ENCODE results near the gene PKHD1.

PKHD1 gene

DNA sequence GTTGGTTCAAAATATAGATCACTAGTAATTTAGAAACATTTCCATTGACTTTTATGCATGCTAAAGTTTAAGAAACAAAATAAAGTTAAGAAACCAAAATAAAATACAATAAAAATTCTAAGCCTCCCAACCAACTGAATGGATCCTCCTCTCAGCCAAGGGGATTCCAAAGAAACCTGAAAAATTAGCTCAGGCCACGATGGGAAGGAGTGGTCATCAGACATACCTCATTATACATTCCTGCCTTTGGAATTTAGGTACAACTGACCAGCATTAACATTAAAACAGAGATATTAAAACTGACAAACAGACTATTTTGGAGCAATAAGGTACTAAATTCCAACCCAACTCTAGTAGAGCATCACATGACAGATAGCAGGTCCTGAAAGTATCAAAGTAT, 275.2 kb downstream of the PKHD1 start:
- Histone ChIP-seq H3K36me3 (ENCODE audit: insufficient read depth, low read length) (no peaks in the 10 kb centered on the region), H2AFZ (ENCODE audit: low read length, unreplicated experiment) (no peak overlapping the region), H3K27ac (ENCODE audit: low read depth, low read length) (no peak overlapping the region), H3K79me2 (ENCODE audit: control insufficient read depth, insufficient read depth, low read length, unreplicated experiment) (no peaks in the 10 kb centered on the region), H3K4me1 (ENCODE audit: control insufficient read depth, insufficient read depth, low read length, unreplicated experiment) (no peaks in the 10 kb centered on the region), H3K4me3 (ENCODE audit: low read depth, low read length) (no peak overlapping the region), H3K27me3 (ENCODE audit: insufficient read depth, low read length) (no peaks in the 10 kb centered on the region)

DNA sequence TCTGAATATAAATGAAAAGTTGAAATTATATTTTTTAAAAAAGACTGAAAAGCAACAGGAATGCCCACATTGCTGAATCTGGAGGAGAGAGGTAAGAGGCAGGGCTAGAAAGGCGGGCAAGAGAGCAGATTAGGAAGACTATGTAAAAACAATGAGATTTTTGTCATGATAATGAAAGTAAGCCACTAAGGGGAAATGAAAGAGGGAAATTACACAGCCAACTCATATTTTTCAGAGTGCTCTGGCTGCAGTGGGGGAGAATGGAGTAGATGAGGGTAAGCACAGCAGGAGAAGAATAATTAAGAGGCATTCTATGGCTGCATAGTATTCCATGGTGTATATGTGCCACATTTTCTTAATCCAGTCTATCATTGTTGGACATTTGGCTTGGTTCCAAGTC, 281.9 kb downstream of the PKHD1 start:
- H3K4me1 ChIP-seq (ENCODE audit: control insufficient read depth, insufficient read depth, low read length, unreplicated experiment): no peaks in the 10 kb centered on the region
- H3K4me3 ChIP-seq (ENCODE audit: low read depth, low read length): no peak overlapping the region
- H3K36me3 ChIP-seq (ENCODE audit: insufficient read depth, low read length): no peaks in the 10 kb centered on the region
- H3K27me3 ChIP-seq (ENCODE audit: insufficient read depth, low read length): no peaks in the 10 kb centered on the region
- H3K27ac ChIP-seq (ENCODE audit: low read depth, low read length): no peak overlapping the region
- H3K79me2 ChIP-seq (ENCODE audit: control insufficient read depth, insufficient read depth, low read length, unreplicated experiment): no peaks in the 10 kb centered on the region
- no peak overlapping the region for H2AFZ ChIP-seq (ENCODE audit: low read length, unreplicated experiment)

DNA sequence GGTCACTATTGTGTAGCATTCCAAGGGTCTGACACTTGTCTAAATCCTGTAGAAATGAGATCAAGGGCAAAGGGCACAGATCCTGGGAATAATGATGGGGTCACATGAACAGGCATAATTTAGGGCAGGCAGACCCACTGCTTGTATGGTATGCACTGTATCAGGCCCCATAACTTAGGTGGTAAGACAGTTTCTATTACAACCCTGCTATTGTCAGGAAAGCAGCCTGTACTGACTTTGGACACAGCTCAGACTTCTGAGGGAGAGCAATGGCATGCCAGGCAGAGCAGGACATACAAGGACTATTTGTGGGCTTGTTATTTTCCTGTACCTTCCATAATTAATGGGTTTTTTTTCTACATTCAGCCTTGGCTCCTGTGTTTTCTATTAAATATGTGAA, 286.8 kb downstream of the PKHD1 start:
- H3K79me2 ChIP-seq (ENCODE audit: control insufficient read depth, insufficient read depth, low read length, unreplicated experiment): no peaks in the 10 kb centered on the region
- no peaks in the 10 kb centered on the region for H3K27me3 ChIP-seq (ENCODE audit: insufficient read depth, low read length)
- H3K4me1 ChIP-seq (ENCODE audit: control insufficient read depth, insufficient read depth, low read length, unreplicated experiment): no peaks in the 10 kb centered on the region
- no peak overlapping the region for H2AFZ ChIP-seq (ENCODE audit: low read length, unreplicated experiment)
- H3K4me3 ChIP-seq (ENCODE audit: low read depth, low read length): no peak overlapping the region
- no peaks in the 10 kb centered on the region for H3K36me3 ChIP-seq (ENCODE audit: insufficient read depth, low read length)
- no peak overlapping the region for H3K27ac ChIP-seq (ENCODE audit: low read depth, low read length)

DNA sequence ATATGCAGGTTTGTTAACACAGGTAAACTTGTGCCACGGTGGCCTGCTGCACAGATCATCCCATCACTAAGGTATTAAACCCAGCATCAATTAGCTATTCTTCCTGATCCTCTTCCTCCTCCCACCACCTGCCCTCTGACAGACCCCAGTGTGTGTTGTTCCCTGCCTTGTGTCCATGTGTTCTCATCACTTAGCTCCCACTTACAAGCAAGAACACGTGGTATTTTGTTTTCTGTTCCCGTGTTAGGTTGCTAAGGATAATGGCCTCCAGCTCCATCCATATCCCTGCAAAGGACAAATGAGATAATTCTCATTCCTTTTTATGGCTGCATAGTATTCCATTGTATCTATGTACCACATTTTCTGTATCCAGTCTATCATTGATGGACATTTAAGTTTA, 294.0 kb downstream of the PKHD1 start:
- H3K4me3 ChIP-seq (ENCODE audit: low read depth, low read length): no peak overlapping the region
- no peak overlapping the region for H3K27ac ChIP-seq (ENCODE audit: low read depth, low read length)
- H3K27me3 ChIP-seq (ENCODE audit: insufficient read depth, low read length): no peaks in the 10 kb centered on the region
- H2AFZ ChIP-seq (ENCODE audit: low read length, unreplicated experiment): no peak overlapping the region
- no peaks in the 10 kb centered on the region for H3K79me2 ChIP-seq (ENCODE audit: control insufficient read depth, insufficient read depth, low read length, unreplicated experiment)
- H3K4me1 ChIP-seq (ENCODE audit: control insufficient read depth, insufficient read depth, low read length, unreplicated experiment): no peaks in the 10 kb centered on the region
- no peaks in the 10 kb centered on the region for H3K36me3 ChIP-seq (ENCODE audit: insufficient read depth, low read length)

DNA sequence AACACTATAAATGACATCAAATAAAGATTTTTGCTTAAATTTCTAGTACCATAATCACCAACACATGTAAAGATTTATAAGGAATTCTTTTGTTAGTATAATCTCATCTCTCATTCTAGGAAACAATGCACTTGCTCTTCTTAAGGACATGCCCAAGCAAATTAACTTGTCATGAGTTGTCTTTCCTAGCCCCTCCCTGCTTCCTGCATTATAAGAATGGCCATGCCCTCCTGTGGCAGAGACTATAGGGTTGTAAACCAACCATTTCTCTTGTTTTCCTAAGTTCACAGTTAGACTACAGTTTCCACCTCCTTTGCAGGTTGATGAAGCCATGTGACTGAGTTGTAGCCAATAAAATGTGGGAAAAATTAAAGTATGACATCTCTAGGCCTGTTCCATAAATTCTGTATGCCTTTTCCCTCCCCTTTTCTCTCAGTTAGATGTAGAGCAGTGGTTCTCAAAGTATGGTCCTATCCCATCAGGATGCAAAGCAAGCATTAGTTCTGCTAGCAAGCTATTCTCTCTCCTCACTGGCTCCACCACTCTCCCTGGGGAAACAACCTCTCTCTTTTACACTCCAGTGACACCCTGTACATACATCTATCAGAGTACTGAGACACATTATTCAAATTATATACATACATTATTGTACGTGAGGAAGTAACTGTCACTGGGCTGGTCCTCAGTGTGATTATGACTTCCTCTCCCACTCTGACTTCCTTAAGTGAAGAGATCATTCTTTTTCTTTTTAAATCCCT, 295.0 kb downstream of the PKHD1 start:
- H3K79me2 ChIP-seq (ENCODE audit: control insufficient read depth, insufficient read depth, low read length, unreplicated experiment): no peaks in the 10 kb centered on the region
- H3K4me3 ChIP-seq (ENCODE audit: low read depth, low read length): no peak overlapping the region
- no peaks in the 10 kb centered on the region for H3K36me3 ChIP-seq (ENCODE audit: insufficient read depth, low read length)
- no peaks in the 10 kb centered on the region for H3K4me1 ChIP-seq (ENCODE audit: control insufficient read depth, insufficient read depth, low read length, unreplicated experiment)
- no peaks in the 10 kb centered on the region for H3K27me3 ChIP-seq (ENCODE audit: insufficient read depth, low read length)
- no peak overlapping the region for H2AFZ ChIP-seq (ENCODE audit: low read length, unreplicated experiment)
- H3K27ac ChIP-seq (ENCODE audit: low read depth, low read length): no peak overlapping the region

DNA sequence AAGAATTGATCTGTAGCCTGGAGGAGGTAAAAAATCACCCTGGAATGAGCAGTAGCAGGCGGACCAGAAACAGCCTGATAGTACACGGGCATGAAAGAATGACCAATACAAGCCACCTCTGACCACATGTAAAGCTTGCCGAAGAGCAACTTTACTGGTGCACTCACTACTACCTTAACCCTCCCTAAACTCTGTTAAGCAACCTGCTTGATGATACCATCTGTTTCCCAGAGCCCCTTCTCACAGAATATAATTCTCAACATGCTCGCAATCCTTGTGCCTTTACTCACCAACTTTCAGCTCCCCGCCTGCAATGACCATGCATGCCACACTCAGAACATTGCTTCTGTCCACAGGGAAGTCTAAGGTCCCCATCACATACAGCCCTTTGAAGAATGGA, 296.5 kb downstream of the PKHD1 start:
- H3K4me1 ChIP-seq (ENCODE audit: control insufficient read depth, insufficient read depth, low read length, unreplicated experiment): no peaks in the 10 kb centered on the region
- no peak overlapping the region for H2AFZ ChIP-seq (ENCODE audit: low read length, unreplicated experiment)
- no peaks in the 10 kb centered on the region for H3K79me2 ChIP-seq (ENCODE audit: control insufficient read depth, insufficient read depth, low read length, unreplicated experiment)
- no peak overlapping the region for H3K27ac ChIP-seq (ENCODE audit: low read depth, low read length)
- no peaks in the 10 kb centered on the region for H3K36me3 ChIP-seq (ENCODE audit: insufficient read depth, low read length)
- H3K27me3 ChIP-seq (ENCODE audit: insufficient read depth, low read length): no peaks in the 10 kb centered on the region
- no peak overlapping the region for H3K4me3 ChIP-seq (ENCODE audit: low read depth, low read length)

DNA sequence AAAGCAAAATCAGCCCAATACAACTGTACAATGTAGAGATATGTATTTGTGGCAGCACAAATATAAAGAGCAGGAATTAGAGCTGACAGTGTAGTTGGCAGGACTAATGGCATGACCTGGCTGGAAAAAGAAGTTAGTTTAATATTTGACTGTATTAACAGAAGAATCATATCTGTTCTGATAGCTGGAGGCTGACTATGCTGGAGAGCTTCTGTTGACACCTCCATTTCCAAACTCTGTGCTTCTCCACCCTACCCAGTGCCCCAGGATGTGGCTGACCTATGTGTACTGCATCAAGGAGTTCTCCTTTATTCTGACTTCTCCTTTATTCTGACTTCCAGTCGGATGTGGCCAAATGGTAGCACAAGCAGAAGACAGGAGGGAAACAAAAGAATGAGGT, 299.3 kb downstream of the PKHD1 start:
- Histone ChIP-seq H3K36me3 (ENCODE audit: insufficient read depth, low read length) (no peaks in the 10 kb centered on the region), H3K27me3 (ENCODE audit: insufficient read depth, low read length) (no peaks in the 10 kb centered on the region), H3K4me1 (ENCODE audit: control insufficient read depth, insufficient read depth, low read length, unreplicated experiment) (no peaks in the 10 kb centered on the region), H3K4me3 (ENCODE audit: low read depth, low read length) (no peak overlapping the region), H3K79me2 (ENCODE audit: control insufficient read depth, insufficient read depth, low read length, unreplicated experiment) (no peaks in the 10 kb centered on the region), H2AFZ (ENCODE audit: low read length, unreplicated experiment) (no peak overlapping the region), H3K27ac (ENCODE audit: low read depth, low read length) (no peak overlapping the region)

DNA sequence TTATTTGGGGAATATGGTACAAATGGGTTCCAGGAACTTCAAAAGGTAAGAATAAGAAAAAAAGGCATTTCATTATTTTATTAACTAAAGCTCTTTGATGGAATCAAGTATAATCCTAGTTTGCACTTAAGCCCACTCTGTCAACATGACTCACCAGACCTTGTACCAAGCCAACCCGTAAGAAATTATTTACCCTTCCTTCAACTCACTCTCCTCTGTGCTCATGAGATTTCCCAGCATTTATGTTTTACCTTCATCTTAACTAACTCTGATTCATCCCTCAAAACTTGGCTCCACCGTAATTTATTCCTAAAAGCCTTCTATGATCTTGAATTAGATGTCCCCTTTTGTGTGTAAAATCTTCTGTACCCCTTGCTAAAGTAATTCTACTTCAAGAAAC, 308.7 kb downstream of the PKHD1 start:
- H3K4me1 ChIP-seq (ENCODE audit: control insufficient read depth, insufficient read depth, low read length, unreplicated experiment): no peaks in the 10 kb centered on the region
- H3K27me3 ChIP-seq (ENCODE audit: insufficient read depth, low read length): no peaks in the 10 kb centered on the region

DNA sequence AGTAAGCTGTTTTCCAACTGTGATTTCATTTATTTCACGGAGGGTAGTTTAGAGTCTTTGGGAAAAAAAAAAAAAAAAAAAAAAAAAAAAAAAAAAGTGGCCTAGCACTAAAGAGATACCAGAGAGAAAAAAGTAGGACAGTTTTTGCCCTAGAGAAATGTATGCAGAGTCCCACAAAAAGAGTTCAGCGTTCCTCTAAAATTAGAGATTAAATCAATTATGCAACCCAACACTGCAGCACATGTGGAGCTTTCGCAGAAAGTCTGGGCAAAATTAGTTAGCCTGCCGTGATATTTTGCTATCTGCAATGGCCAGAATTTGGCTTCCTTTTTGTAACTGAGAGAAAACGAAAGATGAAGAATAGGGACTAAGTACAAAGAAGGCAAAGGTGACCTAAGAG, 309.8 kb downstream of the PKHD1 start:
- no peak overlapping the region for H3K4me3 ChIP-seq (ENCODE audit: low read depth, low read length)
- no peaks in the 10 kb centered on the region for H3K36me3 ChIP-seq (ENCODE audit: insufficient read depth, low read length)
- no peaks in the 10 kb centered on the region for H3K27me3 ChIP-seq (ENCODE audit: insufficient read depth, low read length)
- no peaks in the 10 kb centered on the region for H3K4me1 ChIP-seq (ENCODE audit: control insufficient read depth, insufficient read depth, low read length, unreplicated experiment)
- no peak overlapping the region for H2AFZ ChIP-seq (ENCODE audit: low read length, unreplicated experiment)
- H3K79me2 ChIP-seq (ENCODE audit: control insufficient read depth, insufficient read depth, low read length, unreplicated experiment): no peaks in the 10 kb centered on the region
- H3K27ac ChIP-seq (ENCODE audit: low read depth, low read length): no peak overlapping the region

More for the DNA sequence above, 308.7 kb downstream of the PKHD1 start:
- Histone ChIP-seq H3K4me3 (ENCODE audit: low read depth, low read length) (no peak overlapping the region), H3K27ac (ENCODE audit: low read depth, low read length) (no peak overlapping the region), H3K79me2 (ENCODE audit: control insufficient read depth, insufficient read depth, low read length, unreplicated experiment) (no peaks in the 10 kb centered on the region), H2AFZ (ENCODE audit: low read length, unreplicated experiment) (no peak overlapping the region), H3K36me3 (ENCODE audit: insufficient read depth, low read length) (no peaks in the 10 kb centered on the region)

DNA sequence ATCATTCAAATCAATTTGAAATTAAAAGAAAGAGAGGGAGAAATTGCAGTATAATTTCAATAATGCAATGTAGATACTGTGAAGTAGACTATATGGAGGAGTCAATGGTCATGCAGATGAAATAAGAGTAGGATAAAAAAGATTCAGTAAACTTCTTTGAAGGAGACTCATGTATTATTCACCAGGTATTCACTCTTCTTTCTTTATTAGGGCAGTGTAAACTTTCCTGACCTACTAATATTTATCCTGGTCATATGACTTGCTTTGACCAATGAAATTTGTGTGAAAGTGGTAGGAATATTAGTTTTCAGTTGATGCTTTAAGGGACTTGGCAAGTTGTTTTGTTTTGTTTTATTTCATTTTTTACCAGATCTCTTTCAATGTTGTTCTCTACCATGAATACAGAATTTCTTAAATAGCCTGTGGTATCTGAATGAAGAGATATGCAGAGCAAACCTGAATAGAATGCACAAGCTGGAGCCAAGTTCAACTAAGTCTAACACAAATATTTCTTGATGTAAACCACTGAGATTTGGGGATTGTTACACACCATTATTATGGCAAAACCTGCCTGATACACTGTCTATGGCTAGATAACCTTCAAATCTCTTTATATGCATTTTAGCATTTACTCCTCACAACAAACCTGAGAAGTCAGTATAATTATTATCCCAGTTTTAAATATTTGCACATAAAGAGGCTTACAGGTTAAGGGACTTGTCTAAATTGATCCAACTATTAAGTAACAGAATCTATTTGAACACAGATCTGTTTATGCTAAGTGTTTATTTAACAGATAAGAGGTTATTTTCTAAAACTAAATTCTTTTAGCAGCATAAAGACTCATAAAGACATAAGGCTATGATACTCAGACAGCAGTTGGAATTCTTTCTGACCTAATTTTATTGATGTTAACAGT, 311.2 kb downstream of the PKHD1 start:
- Histone ChIP-seq H3K4me1 (ENCODE audit: control insufficient read depth, insufficient read depth, low read length, unreplicated experiment) (no peaks in the 10 kb centered on the region), H3K27me3 (ENCODE audit: insufficient read depth, low read length) (no peaks in the 10 kb centered on the region), H2AFZ (ENCODE audit: low read length, unreplicated experiment) (no peak overlapping the region), H3K27ac (ENCODE audit: low read depth, low read length) (no peak overlapping the region), H3K4me3 (ENCODE audit: low read depth, low read length) (no peak overlapping the region), H3K36me3 (ENCODE audit: insufficient read depth, low read length) (no peaks in the 10 kb centered on the region), H3K79me2 (ENCODE audit: control insufficient read depth, insufficient read depth, low read length, unreplicated experiment) (no peaks in the 10 kb centered on the region)

DNA sequence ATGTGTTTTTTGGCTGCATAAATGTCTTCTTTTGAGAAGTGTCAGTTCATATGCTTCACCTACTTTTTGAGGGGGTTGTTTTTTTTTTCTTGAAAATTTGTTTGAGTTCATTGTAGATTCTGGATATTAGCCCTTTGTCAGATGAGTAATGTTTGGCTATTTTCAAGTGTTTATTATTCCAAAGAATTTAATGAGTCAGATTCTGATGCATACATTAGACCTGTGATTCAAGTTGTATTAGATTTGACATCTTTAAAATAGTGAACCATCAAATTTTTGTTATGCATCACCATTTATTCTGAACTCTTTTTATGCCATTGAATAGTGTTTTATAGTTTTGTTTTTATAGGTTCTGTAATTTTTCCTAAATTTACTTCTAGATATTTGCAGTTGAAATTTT, 319.3 kb downstream of the PKHD1 start:
- Histone ChIP-seq H3K4me1 (ENCODE audit: control insufficient read depth, insufficient read depth, low read length, unreplicated experiment) (no peaks in the 10 kb centered on the region), H3K79me2 (ENCODE audit: control insufficient read depth, insufficient read depth, low read length, unreplicated experiment) (no peaks in the 10 kb centered on the region), H3K27me3 (ENCODE audit: insufficient read depth, low read length) (no peaks in the 10 kb centered on the region), H2AFZ (ENCODE audit: low read length, unreplicated experiment) (no peak overlapping the region), H3K27ac (ENCODE audit: low read depth, low read length) (no peak overlapping the region), H3K36me3 (ENCODE audit: insufficient read depth, low read length) (no peaks in the 10 kb centered on the region), H3K4me3 (ENCODE audit: low read depth, low read length) (no peak overlapping the region)
